Caki2 (cell line): Measurements from ENCODE around the gene BNC2. TPM values are rescaled to one million over a fixed set of nuclear protein-coding genes. Genes with fewer than 3 reads are reported as not detected.

Experiments
- DNase-seq: peaks from one replicate; pipeline ENCODE4 v3.0.0-alpha.2; 2015; ENCODE audit warnings: low read depth
- in situ Hi-C: cut with HindIII; loops from 2 replicates; pipeline ENCODE4 v1.10.0; 2016; ENCODE audit warnings: low sequenced_read_pairs, low pct_unique_long_range_greater_than_20kb, mixed read lengths
- total RNA-seq: library from RNA; depleted of rRNA; stranded (reverse); fragments of >200 nt; shearing (Covaris generic); gene quantifications from 2 replicates; pipeline ENCODE4 v1.2.3, GENCODE V29; 2014; ENCODE audit warnings: low replicate concordance

Gene BNC2
- total RNA-seq, 1 experiment from 2014 or later = 1.3 TPM

GRCh38 chr9:16414451-16414850 is 456.0 kb downstream of the BNC2 start:
- in situ Hi-C loops = no loop called here
- DNase-seq = no peak

- in situ Hi-C loops = no loop called here
- no peak for DNase-seq
Observed at GRCh38 chr9:16413509-16414016, 456.9 kb downstream of the BNC2 start.

GRCh38 chr9:16412740-16413139 is 457.7 kb downstream of the BNC2 start:
- in situ Hi-C loops = no loop called here
- no peak for DNase-seq

GRCh38 chr9:16411311-16411710 is 459.2 kb downstream of the BNC2 start:
- no peak for DNase-seq
- in situ Hi-C loops = no loop called here

- in situ Hi-C loops = no loop called here
- peak; percentile 33 for DNase-seq
Observed at GRCh38 chr9:16410601-16411280, 459.7 kb downstream of the BNC2 start.

- DNase-seq = no peak
- in situ Hi-C loops = no loop called here
Observed at GRCh38 chr9:16407617-16408016, 462.9 kb downstream of the BNC2 start.

GRCh38 chr9:16406526-16407225 is 463.8 kb downstream of the BNC2 start:
- no peak for DNase-seq
- in situ Hi-C loops = no loop called here

GRCh38 chr9:16405421-16405820 is 465.0 kb downstream of the BNC2 start:
- in situ Hi-C loops = no loop called here
- DNase-seq = no peak

GRCh38 chr9:16401701-16402100 is 468.8 kb downstream of the BNC2 start:
- no peak for DNase-seq
- in situ Hi-C loops = no loop called here

- no peak for DNase-seq
- in situ Hi-C loops = no loop called here
Observed at GRCh38 chr9:16398691-16399090, 471.8 kb downstream of the BNC2 start.

- DNase-seq = no peak
- in situ Hi-C loops = no loop called here
Observed at GRCh38 chr9:16396389-16396788, 474.1 kb downstream of the BNC2 start.

GRCh38 chr9:16391369-16391768 is 479.1 kb downstream of the BNC2 start:
- DNase-seq = no peak
- in situ Hi-C loops = no loop called here

GRCh38 chr9:16387382-16387781 is 483.1 kb downstream of the BNC2 start:
- DNase-seq = no peak
- in situ Hi-C loops = no loop called here

GRCh38 chr9:16386827-16387077 is 483.7 kb downstream of the BNC2 start:
- no peak for DNase-seq

GRCh38 chr9:16386007-16386826 is 484.3 kb downstream of the BNC2 start:
- in situ Hi-C loops = no loop called here
- DNase-seq = no peak

More at GRCh38 chr9:16386827-16387077, 483.7 kb downstream of the BNC2 start:
- in situ Hi-C loops = no loop called here

- DNase-seq = no peak
- in situ Hi-C loops = no loop called here
Observed at GRCh38 chr9:16385590-16385989, 484.9 kb downstream of the BNC2 start.

GRCh38 chr9:16384993-16385392 is 485.5 kb downstream of the BNC2 start:
- in situ Hi-C loops = no loop called here
- no peak for DNase-seq

- no peak for DNase-seq
- in situ Hi-C loops = no loop called here
Observed at GRCh38 chr9:16377311-16377710, 493.2 kb downstream of the BNC2 start.

- peak; percentile 33 for DNase-seq
- in situ Hi-C loops = no loop called here
Observed at GRCh38 chr9:16371306-16371705, 499.2 kb downstream of the BNC2 start.
